Left lung (tissue), 10 donors: ENCODE data around the gene TNS3. TPM values are rescaled to one million over a fixed set of nuclear protein-coding genes. Genes with fewer than 3 reads are reported as not detected.

ENCODE experiments used
- ATAC-seq: fragments of 200-7000 bp; cut with Tn5 transposase; one replicate; pipeline ENCODE4 v1.9.1; 2020; ENCODE audit warnings: moderate library complexity
- DNase-seq, 4 donors: peaks; one replicate each; pipeline ENCODE4 v3.0.0-alpha.2; 2013 to 2020
- H3K27ac ChIP-seq, 2 donors: fragments of 200-600 bp; sonication (generic) in 1 of 2; one replicate each; pipeline versions ENCODE4 v1.5.0 to v1.8.0; 2020 to 2021
- H3K27me3 ChIP-seq, 2 donors: fragments of 200-600 bp; sonication (generic) in 1 of 2; one replicate each; pipeline versions ENCODE4 v1.5.0 to v1.8.0; 2020 to 2021
- H3K36me3 ChIP-seq, 2 donors: fragments of 200-600 bp; sonication (generic) in 1 of 2; one replicate each; pipeline versions ENCODE4 v1.5.0 to v1.8.0; 2020 to 2021
- H3K4me1 ChIP-seq, 2 donors: fragments of 200-600 bp; one replicate each; pipeline ENCODE4 v1.8.0; 2021
- H3K4me3 ChIP-seq, 2 donors: fragments of 200-600 bp; sonication (generic) in 1 of 2; one replicate each; pipeline versions ENCODE4 v1.5.0 to v1.8.0; 2020 to 2021; ENCODE audit warnings: mild to moderate bottlenecking in 1 of 2
- H3K9me3 ChIP-seq, 2 donors: fragments of 200-600 bp; sonication (generic) in 1 of 2; one replicate each; pipeline versions ENCODE4 v1.5.0 to v1.8.0; 2020 to 2021
- intact Hi-C, 2 donors: fragments of 100-400 bp; cut with DNase I; formaldehyde crosslinking; loops; one replicate each; pipeline versions ENCODE4 v1.11.2 to v1.14.2; 2022
- polyA plus RNA-seq, 6 donors: library from polyadenylated mRNA; unstranded; fragments of 120-200 nt; gene quantifications; one replicate each; pipeline ENCODE4 v1.2.1, GENCODE V29; 2013; ENCODE audit not compliant: insufficient read length in 6 of 6
- total RNA-seq, 2 donors: library from RNA; stranded (reverse); fragmentation: NEBNext Ultra II Directional; extraction: Animal tissue kit (Norgen Biotek cat#: 25700); gene quantifications; one replicate each; pipeline ENCODE4 v1.2.1, GENCODE V29; 2021
- TF ChIP-seq, protein P1 (sequence below), 2 donors: fragments of 200-600 bp; sonication (generic) in 1 of 2; IDR thresholded peaks; one replicate each; pipeline versions ENCODE4 v1.5.0 to v1.8.0; 2021; ENCODE audit warnings: antibody characterized with exemption in 2 of 2
- donor health status: DM: no; HTN: yes; CAD: no.
- donor health status: DM: no; HTN: no; CAD: no.

TNS3 gene
- total and polyA plus RNA-seq, 8 donors: 86.3 to 151 (median 97.8) TPM

DNA sequence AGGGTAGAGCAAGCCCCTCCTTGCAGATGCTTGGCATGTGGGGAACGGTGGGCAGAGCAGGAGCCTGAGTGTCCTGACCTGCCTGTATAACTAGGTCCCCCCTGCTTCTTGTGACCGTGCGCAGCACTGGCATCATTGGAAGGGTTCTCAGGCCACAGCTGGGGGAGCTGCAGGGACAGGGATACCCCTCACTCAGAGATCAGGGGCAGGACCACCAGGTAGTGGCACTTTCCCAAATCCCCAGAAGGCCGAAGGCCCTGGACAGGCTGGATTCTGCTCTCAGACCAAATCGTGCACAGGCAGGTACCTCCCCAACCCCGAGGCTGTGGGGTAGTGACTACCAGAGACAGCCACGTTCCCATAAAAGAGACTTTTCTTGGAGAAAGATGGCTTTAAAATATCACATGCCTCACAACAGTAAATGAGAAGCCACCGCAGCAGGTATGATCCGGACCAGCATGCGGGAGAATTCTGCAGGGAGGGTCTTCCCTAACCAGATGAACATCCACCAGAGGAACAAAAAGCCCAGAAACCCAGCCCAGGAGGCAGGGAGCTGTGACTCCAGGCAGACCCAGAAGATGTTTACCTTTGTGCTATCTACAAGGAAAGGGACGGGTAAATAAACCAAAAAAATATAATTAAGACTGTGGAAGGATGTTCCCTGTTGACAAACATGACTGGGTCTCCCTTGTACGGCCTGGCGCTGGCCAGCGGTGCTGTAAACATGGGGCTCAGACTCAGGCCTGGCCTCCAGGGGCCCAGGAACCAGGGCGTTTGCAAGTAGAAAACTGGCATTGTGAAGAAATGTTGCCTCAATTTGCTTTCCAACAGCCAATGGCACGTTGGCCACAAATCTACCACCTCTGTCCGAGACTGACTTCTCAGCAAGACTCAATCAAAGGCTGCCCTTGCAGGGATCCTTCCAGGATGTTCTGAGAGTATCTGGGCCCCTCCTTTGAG, 180.0 kb downstream of the TNS3 start:
- no peaks in the 10 kb centered on the region for H3K27me3 ChIP-seq
- DNase-seq (no peak), ATAC-seq (no peak)
- TF ChIP-seq, protein P1, sequence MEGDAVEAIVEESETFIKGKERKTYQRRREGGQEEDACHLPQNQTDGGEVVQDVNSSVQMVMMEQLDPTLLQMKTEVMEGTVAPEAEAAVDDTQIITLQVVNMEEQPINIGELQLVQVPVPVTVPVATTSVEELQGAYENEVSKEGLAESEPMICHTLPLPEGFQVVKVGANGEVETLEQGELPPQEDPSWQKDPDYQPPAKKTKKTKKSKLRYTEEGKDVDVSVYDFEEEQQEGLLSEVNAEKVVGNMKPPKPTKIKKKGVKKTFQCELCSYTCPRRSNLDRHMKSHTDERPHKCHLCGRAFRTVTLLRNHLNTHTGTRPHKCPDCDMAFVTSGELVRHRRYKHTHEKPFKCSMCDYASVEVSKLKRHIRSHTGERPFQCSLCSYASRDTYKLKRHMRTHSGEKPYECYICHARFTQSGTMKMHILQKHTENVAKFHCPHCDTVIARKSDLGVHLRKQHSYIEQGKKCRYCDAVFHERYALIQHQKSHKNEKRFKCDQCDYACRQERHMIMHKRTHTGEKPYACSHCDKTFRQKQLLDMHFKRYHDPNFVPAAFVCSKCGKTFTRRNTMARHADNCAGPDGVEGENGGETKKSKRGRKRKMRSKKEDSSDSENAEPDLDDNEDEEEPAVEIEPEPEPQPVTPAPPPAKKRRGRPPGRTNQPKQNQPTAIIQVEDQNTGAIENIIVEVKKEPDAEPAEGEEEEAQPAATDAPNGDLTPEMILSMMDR (IDR thresholded peaks at IDR 0.05): no peak
- H3K4me1 ChIP-seq: peaks cover 10 to 18% of the 10 kb centered on the region in 2 donors
- peaks cover 0 to 54% of the 10 kb centered on the region in 2 donors for H3K36me3 ChIP-seq
- intact Hi-C loops: no loop called here
- H3K27ac ChIP-seq: no peak overlapping the region
- H3K4me3 ChIP-seq: no peak overlapping the region
- no peaks in the 10 kb centered on the region for H3K9me3 ChIP-seq

GRCh38 chr7:47400741-47401206, 181.1 kb downstream of the TNS3 start:
- Histone ChIP-seq H3K4me3 (no peak overlapping the region), H3K27me3 (no peaks in the 10 kb centered on the region), H3K36me3 (peaks cover 0 to 57% of the 10 kb centered on the region in 2 donors), H3K4me1 (peaks cover 0 to 8% of the 10 kb centered on the region in 2 donors), H3K27ac (no peak overlapping the region), H3K9me3 (no peaks in the 10 kb centered on the region)
- ATAC-seq (no peak), DNase-seq (no peak)
- intact Hi-C loops: no loop called here
- TF ChIP-seq, protein P1 (IDR thresholded peaks at IDR 0.05): no peak

DNA sequence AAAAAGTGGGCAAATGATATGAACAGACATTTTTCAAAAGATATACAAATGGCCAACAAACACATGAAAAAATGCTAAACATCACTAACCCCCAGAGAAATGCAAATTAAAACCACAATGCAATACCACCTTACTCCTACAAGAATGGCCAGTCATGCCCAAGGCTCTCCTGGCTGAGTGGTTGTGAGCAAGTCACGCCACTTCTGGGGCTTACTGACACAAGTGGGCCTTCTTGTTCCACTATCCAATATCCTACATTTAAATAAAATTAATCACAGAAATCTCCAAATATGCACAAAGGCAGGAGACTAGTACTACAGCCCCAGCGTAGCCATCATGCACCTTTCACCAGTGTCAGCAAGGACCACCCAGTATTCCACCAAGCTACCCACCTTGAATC, 181.9 kb downstream of the TNS3 start:
- H3K27me3 ChIP-seq: no peaks in the 10 kb centered on the region
- no peak for DNase-seq
- H3K9me3 ChIP-seq: no peaks in the 10 kb centered on the region
- TF ChIP-seq, protein P1 (IDR thresholded peaks at IDR 0.05): no peak
- peaks cover 0 to 3% of the 10 kb centered on the region in 2 donors for H3K4me1 ChIP-seq
- H3K36me3 ChIP-seq: peaks cover 0 to 65% of the 10 kb centered on the region in 2 donors
- H3K4me3 ChIP-seq: no peak overlapping the region
- H3K27ac ChIP-seq: no peak overlapping the region
- ATAC-seq: no peak
- intact Hi-C loops: no loop called here

GRCh38 chr7:47394751-47395252, 187.1 kb downstream of the TNS3 start:
- ATAC-seq (no peak), DNase-seq (no peak)
- H3K27ac ChIP-seq: no peak overlapping the region
- no peaks in the 10 kb centered on the region for H3K27me3 ChIP-seq
- H3K36me3 ChIP-seq: peaks cover 0 to 77% of the 10 kb centered on the region in 2 donors
- no peaks in the 10 kb centered on the region for H3K9me3 ChIP-seq
- TF ChIP-seq, protein P1 (IDR thresholded peaks at IDR 0.05): no peak
- peaks cover 0 to 3% of the 10 kb centered on the region in 2 donors for H3K4me1 ChIP-seq
- no peak overlapping the region for H3K4me3 ChIP-seq
- intact Hi-C loops: no loop called here

- Histone ChIP-seq H3K9me3 (no peaks in the 10 kb centered on the region), H3K27me3 (no peaks in the 10 kb centered on the region), H3K4me1 (peaks cover 0 to 3% of the 10 kb centered on the region in 2 donors), H3K4me3 (no peak overlapping the region), H3K27ac (no peak overlapping the region), H3K36me3 (peaks cover 0 to 81% of the 10 kb centered on the region in 2 donors)
- intact Hi-C loops: no loop called here
- DNase-seq (no peak), ATAC-seq (no peak)
- TF ChIP-seq, protein P1 (IDR thresholded peaks at IDR 0.05): no peak
Measured at GRCh38 chr7:47394216-47394615, 187.7 kb downstream of the TNS3 start.
